Activated CD8-positive, alpha-beta T cell treated with anti-CD3 and anti-CD28 coated beads for 36 hours (primary cell): ENCODE measurements around the gene CDH12. TPM values are rescaled to one million over a fixed set of nuclear protein-coding genes. Genes with fewer than 3 reads are reported as not detected.

ENCODE experiments used
- ATAC-seq: fragments of 200-7000 bp; cut with Tn5 transposase; one replicate; pipeline ENCODE4 v1.10.0; 2021; ENCODE audit warnings: mild to moderate bottlenecking, moderate library complexity
- CTCF ChIA-PET: fragments of 350-600 bp; sonication (Branson Sonifier 250); formaldehyde crosslinking; loops from one replicate; lab custom pipeline; 2021; ENCODE audit warnings: antibody characterized with exemption; lab: Charles Lee
- POLR2A ChIA-PET: fragments of 350-600 bp; sonication (Branson Sonifier 250); formaldehyde crosslinking; loops from one replicate; lab custom pipeline; 2021; ENCODE audit warnings: antibody characterized with exemption; lab: Charles Lee
- DNase-seq: peaks from one replicate; pipeline ENCODE4 v3.0.0-alpha.2; 2020
- H3K27ac Mint-ChIP-seq: one replicate; pipeline ENCODE4 v1.8.0; 2021; ENCODE audit warnings: mild to moderate bottlenecking, mixed read lengths
- H3K27me3 Mint-ChIP-seq: one replicate; pipeline ENCODE4 v1.8.0; 2021; ENCODE audit warnings: mixed read lengths
- H3K36me3 Mint-ChIP-seq: one replicate; pipeline ENCODE4 v1.8.0; 2021; ENCODE audit warnings: low read depth, mixed read lengths
- H3K4me1 Mint-ChIP-seq: one replicate; pipeline ENCODE4 v1.8.0; 2021; ENCODE audit warnings: low read depth, mixed read lengths
- H3K4me3 Mint-ChIP-seq: one replicate; pipeline ENCODE4 v1.8.0; 2021; ENCODE audit warnings: mild to moderate bottlenecking, moderate library complexity, mixed read lengths
- H3K9me3 Mint-ChIP-seq: one replicate; pipeline ENCODE4 v1.8.0; 2021; ENCODE audit warnings: mixed read lengths
- intact Hi-C: fragments of 100-400 bp; cut with micrococcal nuclease; formaldehyde crosslinking; loops from one replicate; pipeline ENCODE4 v1.10.0; 2022
- total RNA-seq, 2 experiments: library from RNA; stranded (reverse); gene quantifications; one replicate each; pipeline ENCODE4 v1.2.3, GENCODE V29; 2021
- TF ChIP-seq, protein P1 (sequence below): fragments of 200-600 bp; IDR thresholded peaks from one replicate; pipeline ENCODE4 v1.8.0; 2022; ENCODE audit warnings: antibody characterized with exemption, mild to moderate bottlenecking

Gene CDH12
- total RNA-seq, 2 experiments from 2014 or later, result not detected

DNA sequence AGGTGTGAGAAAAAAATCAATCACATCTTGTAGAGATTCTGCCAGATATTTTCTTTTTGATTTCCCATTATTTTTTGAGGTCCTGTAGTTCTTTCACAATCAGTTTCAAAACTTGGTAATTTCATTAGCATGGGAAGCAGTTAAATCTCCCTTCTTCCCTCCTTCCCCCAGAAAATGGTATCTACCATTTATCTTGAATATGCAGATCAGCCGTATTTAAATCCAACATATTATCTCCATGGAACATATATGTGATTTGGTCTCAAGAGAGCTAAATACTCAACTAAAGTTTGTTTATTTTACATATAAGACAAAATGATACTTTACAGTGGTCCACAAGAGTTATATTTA lies 1034.8 kb downstream of the CDH12 start:
- intact Hi-C loops, result no loop called here
- ATAC-seq (no peak), DNase-seq (no peak)
- H3K36me3 Mint-ChIP-seq, result no peaks in the 10 kb centered on the region
- H3K27me3 Mint-ChIP-seq, result no peaks in the 10 kb centered on the region
- no peak overlapping the region for H3K27ac Mint-ChIP-seq
- POLR2A ChIA-PET, result no interaction called here
- peaks cover 2% of the 10 kb centered on the region for H3K4me1 Mint-ChIP-seq
- TF ChIP-seq, protein P1, sequence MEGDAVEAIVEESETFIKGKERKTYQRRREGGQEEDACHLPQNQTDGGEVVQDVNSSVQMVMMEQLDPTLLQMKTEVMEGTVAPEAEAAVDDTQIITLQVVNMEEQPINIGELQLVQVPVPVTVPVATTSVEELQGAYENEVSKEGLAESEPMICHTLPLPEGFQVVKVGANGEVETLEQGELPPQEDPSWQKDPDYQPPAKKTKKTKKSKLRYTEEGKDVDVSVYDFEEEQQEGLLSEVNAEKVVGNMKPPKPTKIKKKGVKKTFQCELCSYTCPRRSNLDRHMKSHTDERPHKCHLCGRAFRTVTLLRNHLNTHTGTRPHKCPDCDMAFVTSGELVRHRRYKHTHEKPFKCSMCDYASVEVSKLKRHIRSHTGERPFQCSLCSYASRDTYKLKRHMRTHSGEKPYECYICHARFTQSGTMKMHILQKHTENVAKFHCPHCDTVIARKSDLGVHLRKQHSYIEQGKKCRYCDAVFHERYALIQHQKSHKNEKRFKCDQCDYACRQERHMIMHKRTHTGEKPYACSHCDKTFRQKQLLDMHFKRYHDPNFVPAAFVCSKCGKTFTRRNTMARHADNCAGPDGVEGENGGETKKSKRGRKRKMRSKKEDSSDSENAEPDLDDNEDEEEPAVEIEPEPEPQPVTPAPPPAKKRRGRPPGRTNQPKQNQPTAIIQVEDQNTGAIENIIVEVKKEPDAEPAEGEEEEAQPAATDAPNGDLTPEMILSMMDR, result no peak
- no peak overlapping the region for H3K4me3 Mint-ChIP-seq
- H3K9me3 Mint-ChIP-seq, result peaks cover 4% of the 10 kb centered on the region
- CTCF ChIA-PET, result no interaction called here

DNA sequence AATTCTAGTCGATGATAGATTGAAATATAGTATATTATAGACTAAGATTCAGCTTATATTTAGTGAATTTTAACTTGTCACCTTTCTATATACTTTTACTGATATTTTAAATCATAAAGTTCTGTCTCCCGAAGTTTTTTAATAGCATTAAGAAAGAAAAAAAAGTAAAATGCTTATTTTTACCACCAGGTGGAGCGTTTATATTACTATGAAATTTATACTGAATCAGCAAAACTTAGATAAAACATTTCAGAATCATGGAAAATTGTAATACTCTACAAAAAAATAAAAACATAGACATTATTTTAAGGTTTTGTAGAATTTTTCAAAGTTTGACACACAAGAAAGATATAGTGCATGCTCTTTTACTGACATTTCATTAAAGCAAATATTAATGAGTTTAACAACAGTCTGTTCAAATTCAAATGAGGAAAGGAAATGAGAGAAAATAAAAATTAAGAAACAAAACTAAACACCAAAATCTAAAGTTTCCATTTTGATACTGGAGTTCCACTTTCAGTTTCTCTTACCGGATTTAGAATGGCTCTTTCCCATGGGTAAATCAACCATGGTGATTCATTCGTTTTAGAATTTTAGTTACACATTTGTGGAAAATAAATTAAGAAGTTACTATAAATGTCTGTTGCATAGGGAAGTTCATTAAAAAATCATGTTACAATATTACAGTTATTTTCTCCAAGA lies 1035.3 kb downstream of the CDH12 start:
- H3K36me3 Mint-ChIP-seq, result no peaks in the 10 kb centered on the region
- no peak overlapping the region for H3K4me3 Mint-ChIP-seq
- H3K9me3 Mint-ChIP-seq, result peaks cover 4% of the 10 kb centered on the region
- H3K4me1 Mint-ChIP-seq, result peaks cover 2% of the 10 kb centered on the region
- TF ChIP-seq, protein P1, result peak; percentile 16
- ChIA-PET CTCF (no interaction called here), POLR2A (no interaction called here)
- no peaks in the 10 kb centered on the region for H3K27me3 Mint-ChIP-seq
- no peak for ATAC-seq
- H3K27ac Mint-ChIP-seq, result no peak overlapping the region
- DNase-seq, result no peak
- intact Hi-C loops, result no loop called here

DNA sequence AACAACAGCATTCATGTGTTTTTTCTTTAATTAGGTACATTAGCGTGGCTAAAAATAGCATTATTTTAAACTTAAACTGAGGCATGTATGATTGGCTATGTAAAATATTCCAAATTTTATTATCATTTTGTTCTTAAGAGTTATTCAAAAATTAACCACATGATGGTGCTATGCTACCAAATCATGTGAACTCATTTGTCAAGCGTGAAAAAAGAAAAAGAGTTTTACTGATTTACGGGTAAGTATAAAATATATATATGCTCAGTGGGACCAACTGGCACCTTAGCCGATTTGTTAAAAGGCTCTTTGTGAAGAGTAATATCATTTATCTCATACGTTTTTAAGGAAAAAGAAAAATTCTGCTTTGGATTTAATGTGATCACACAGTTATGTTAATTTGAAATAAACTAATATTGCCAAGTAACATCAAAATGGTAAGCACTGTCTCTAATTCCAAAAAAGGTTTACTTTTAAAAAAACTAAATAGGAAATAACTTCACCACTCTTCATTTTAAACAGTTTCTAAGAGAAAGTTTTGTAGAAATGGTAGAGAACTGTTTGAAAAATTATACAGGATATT lies 1042.3 kb downstream of the CDH12 start:
- TF ChIP-seq, protein P1, result peak; percentile 32
- H3K36me3 Mint-ChIP-seq, result no peaks in the 10 kb centered on the region
- ChIA-PET CTCF (no interaction called here), POLR2A (no interaction called here)
- H3K4me3 Mint-ChIP-seq, result no peak overlapping the region
- no peak overlapping the region for H3K27ac Mint-ChIP-seq
- no peaks in the 10 kb centered on the region for H3K9me3 Mint-ChIP-seq
- no peaks in the 10 kb centered on the region for H3K4me1 Mint-ChIP-seq
- no peaks in the 10 kb centered on the region for H3K27me3 Mint-ChIP-seq
- DNase-seq (no peak), ATAC-seq (no peak)
- intact Hi-C loops, result no loop called here

DNA sequence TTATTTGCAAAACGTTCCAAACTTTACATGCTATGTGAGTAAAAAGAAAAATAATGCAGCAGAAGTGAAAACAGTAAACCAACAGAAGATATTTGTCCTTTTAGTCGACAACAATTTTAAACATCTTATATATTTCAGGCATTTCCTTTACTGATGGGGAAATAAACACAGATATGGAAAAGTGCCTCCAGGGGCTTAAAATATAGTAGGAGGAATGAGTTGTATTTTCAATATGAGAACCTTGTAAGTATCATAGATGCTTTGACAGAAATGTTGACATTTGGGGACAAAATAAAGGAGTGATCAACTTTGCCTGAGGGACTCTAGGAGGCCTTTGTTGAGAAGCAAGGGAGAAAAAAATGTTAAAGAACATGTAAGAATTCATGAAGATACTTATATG lies 1043.5 kb downstream of the CDH12 start:
- Mint-ChIP-seq H3K9me3 (no peaks in the 10 kb centered on the region), H3K36me3 (no peaks in the 10 kb centered on the region), H3K27me3 (no peaks in the 10 kb centered on the region), H3K4me3 (no peak overlapping the region), H3K4me1 (no peaks in the 10 kb centered on the region), H3K27ac (no peak overlapping the region)
- TF ChIP-seq, protein P1, result no peak
- ChIA-PET CTCF (no interaction called here), POLR2A (no interaction called here)
- DNase-seq, result no peak
- intact Hi-C loops, result no loop called here
- no peak for ATAC-seq

DNA sequence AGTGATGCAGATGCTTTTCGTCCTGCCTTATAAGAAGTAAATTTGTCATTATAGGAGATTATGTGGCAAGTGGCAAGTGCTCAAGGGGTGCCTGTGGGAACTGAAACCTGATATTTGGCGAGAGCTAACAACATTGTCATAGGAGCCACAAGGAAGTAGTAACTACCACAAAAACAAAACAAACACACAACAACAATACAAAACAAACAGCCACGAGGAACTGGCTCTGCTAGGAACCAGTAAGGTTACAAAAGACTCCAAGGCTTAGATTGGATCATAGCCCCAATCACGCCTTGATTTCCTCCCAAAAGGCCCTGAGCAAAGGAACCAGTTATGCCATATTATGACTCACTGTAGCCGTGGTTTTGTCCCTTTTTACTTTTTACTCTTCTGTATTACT lies 1045.2 kb downstream of the CDH12 start:
- H3K9me3 Mint-ChIP-seq, result no peaks in the 10 kb centered on the region
- no peak overlapping the region for H3K27ac Mint-ChIP-seq
- DNase-seq (no peak), ATAC-seq (no peak)
- H3K4me3 Mint-ChIP-seq, result no peak overlapping the region
- no peaks in the 10 kb centered on the region for H3K36me3 Mint-ChIP-seq
- POLR2A ChIA-PET, result no interaction called here
- intact Hi-C loops, result no loop called here
- CTCF ChIA-PET, result no interaction called here
- TF ChIP-seq, protein P1, result no peak
- no peaks in the 10 kb centered on the region for H3K4me1 Mint-ChIP-seq
- no peaks in the 10 kb centered on the region for H3K27me3 Mint-ChIP-seq
